HG03378 (cell line): ENCODE results near the gene ERBB4.
A peak's percentile ranks its signal among the peaks of the same experiment; 100 is the strongest.

Experiments used
- ATAC-seq: cut with Tn5 transposase; IDR thresholded peaks from one replicate; pipeline ENCODE4 v1.9.1; 2021; ENCODE audit warnings: mild to moderate bottlenecking, moderate library complexity; ENCODE audit not compliant: unreplicated experiment

Gene ERBB4

DNA sequence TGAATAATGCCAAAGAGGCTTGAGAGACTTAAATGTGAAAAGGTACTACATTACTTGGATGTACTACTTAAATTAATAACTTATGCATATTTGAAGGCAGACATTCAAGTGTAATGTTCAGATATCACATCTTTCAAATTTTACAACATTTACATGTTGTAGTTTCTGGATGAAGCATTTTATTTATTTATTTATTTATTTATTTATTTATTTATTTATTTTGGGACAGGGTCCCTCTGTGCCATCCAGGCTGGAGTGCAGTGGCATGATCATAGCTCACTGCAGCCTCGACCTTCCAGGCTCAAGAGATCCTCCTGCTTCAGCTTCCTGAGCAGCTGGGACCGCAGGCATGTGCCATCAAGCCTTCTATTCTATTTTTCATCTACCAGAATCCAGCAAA, 596.4 kb downstream of the ERBB4 start:
- ATAC-seq: no peak

DNA sequence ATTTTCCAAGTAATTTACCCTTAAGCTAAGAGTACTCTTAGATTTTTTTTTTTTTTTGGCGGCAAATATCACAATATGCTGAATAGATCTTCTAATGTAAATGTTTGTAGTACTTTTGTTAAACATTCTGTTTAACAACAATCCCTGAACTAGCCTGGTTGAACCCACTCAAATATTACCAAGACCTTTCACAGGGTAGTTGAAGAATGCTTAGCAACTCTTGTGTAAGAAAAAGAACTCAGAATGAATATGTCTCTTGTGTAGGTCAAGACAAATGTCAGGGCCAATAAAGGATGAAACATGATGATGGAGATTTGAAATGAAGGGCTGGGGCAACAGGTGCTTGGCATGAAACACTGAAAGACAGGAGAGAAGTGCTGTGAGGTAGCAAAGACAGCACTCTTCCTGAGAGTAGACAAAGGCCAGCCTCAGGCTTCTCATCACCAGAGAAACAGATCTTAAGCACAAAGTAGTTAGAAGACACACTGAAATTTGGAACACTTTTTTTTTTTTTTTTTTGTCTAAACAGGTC, 597.3 kb downstream of the ERBB4 start:
- ATAC-seq: no peak

DNA sequence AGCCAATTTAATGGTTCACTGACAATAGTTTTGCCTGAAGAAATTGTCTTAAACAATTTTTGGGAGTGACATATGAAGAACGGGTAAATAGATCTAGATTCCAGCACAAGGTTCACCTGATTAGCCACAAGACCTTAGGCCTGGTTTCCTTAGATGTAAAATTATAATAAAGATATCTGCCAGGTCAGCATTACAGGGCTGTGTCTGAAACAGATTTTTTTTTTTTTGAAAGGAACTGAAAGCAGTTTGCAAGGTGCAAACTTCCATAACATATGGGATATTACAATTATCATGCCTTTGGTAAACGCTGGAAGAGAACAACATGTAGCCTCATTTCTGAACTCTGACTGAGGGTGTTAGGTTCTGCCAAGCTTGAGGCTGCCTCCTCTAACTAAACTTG, 599.4 kb downstream of the ERBB4 start:
- no peak for ATAC-seq

DNA sequence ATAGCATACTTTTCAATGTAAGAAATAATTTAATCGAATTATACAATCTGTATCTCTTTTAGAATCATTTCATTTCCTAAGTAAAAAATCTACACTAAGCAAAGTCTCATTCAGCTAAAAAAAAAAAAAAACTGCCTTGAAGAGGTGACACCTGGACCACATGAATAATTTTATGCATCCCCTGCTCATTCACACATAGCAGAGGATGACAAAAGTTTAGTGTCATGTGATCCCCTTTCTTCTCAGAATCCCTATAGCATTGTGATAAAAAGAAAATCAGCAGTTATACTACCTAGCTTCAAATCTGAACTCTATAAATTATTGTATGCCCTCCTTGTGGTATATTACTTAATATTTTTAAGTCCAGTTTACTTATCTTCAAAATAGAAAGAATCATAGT, 603.8 kb downstream of the ERBB4 start:
- no peak for ATAC-seq

DNA sequence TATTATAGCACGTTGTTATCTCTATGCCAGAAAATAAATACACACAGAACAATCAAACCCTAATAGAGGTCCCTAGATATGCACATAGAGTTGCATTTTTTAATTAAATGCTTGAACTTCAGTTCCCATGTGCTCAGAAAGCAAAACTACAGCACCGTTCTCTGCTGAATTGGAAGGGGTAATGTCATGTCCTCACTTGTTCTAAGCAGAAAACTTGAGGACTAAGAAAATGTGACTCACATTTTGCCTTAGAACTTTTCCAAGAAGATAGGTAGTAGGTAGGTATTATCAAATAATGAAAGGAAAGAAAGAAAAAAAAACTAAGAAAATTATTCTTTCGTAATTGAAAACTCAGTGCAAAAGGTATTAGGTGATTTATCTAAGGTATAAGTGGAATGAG, 607.3 kb downstream of the ERBB4 start:
- ATAC-seq: no peak

DNA sequence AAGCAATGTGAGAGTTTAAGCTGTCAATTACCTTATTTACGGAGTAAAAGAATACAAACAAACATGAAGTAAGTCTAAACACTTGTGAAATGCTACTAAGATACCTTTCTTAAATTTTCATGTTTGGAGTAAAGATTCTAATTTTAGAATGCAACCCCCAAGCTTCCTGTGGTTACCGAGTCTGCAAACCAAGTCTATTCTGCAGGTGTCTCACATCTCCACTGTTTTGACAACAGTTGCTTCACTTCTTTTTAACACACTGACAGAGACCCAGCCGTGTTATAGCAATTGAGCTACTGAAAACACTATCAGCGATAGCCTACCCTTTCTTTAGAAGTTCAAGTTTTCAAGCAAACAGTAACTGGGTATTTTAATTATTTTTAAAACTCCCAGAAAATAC, 608.3 kb downstream of the ERBB4 start:
- peak; percentile 79 for ATAC-seq

DNA sequence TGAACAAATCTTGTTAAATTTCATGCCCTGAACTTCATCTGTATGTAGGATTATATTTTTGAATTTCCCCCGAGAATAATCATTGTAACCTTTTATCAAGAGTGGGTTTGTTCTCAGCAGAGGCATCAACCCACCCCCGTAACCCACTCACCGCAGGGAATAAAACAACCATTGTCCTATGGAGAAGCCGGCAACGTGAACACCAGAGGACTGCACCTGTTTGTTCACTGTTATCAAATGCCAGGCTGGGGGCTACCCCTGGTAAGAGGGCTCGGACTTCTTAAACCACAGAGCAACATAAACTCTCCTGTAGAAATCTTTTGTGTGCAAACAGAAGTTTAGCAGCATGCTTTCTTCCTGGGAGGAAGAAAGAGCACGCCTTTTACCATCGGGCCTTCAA, 610.4 kb downstream of the ERBB4 start:
- no peak for ATAC-seq

DNA sequence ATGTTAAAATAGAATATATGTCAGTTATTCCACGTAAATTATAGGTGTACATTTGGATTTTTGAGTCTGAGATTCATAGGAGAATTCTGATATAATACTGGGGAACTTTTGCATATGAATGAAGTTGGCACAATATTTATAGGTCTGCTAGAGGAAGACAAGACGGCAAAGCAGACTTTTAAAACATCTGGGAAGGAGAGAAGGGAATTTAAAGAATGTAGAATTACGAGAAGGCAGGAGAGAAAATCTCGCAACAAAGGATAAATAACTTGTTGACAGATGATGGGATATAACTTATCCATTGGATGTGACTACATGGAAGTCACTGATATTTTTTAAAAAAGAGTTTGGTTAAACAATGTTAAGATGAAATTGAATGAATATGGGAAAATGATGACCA, 615.6 kb downstream of the ERBB4 start:
- no peak for ATAC-seq

DNA sequence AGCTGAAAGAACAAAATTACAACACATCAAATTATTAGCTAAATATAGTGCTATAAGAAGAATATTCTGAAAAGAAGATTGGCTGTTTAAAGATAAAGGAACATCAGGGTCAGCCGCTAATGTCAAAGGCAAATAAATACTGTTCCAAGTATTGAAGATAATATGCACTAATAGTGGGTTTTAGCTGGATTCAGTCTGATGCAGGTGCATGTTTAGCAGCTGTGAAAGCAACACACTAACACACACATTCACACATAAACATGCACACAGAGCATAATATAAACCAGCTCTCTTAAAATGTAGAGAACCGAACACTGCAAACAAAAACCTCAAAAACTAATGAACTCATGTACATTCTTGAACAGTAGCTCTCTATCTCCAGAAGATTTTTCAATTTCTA, 634.6 kb downstream of the ERBB4 start:
- no peak for ATAC-seq

DNA sequence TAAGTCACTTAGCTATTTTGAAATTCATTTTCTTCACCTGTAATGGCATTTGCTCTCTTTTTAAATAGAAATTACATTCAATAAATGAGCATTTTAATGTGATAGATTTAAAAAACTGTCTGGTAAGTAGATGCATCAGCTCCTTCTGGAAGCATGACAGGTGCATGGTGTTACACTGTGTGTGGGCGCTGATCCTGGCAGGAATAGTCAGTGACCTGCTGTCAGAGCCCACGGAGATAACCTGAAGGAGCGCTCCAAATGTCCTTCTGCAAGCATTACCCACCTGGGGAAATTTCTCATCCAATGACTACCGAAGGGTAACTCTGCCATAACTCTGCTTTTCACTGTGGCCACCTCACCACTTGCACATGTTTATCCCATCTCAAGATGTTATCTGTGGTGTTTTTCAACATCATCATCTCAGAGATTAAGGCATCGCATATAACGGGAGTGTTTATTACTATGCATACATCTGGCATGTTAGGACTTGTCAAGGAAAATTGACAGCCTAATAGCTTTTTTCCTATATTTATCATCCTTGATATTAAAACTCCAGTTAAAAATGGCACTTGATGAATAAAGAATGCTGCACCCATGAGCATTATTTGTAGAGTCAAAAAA, 637.3 kb downstream of the ERBB4 start:
- ATAC-seq: no peak

DNA sequence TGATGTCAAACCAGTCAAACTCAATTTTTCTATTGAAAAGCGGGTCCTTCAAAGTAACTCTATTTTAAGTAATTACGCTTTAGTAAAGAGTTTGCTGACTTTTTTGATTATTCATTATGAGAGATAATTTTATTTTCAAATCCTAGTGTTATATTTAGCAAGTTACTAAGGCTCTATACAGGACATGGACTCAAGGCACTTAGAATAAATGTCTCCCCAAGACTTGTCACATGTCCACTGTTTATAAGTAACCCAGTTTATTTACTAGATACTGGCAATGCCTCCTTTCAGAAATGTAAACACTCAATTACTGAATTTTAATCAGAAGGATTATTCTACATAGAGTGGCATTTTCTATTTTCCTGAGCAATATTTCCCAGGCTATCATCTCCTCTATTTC, 638.1 kb downstream of the ERBB4 start:
- ATAC-seq: no peak

DNA sequence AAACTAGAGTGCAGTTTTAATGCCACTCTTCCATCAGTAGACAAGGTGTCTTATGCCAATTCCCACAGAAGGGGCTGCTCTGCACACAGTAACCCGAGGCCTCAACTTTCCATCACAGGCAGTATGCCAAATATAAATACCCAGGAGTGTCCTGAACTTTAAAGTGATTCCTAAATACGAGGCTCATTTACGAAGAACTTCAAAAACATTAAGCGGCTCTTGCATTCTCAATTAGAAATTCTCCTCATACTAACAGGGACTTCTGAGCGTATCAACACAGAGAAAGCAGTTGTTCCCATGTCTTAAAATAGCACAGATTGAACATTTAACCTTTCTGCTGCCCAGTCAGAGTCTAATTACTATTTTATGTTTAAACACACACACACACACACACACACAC, 638.6 kb downstream of the ERBB4 start:
- ATAC-seq: no peak

DNA sequence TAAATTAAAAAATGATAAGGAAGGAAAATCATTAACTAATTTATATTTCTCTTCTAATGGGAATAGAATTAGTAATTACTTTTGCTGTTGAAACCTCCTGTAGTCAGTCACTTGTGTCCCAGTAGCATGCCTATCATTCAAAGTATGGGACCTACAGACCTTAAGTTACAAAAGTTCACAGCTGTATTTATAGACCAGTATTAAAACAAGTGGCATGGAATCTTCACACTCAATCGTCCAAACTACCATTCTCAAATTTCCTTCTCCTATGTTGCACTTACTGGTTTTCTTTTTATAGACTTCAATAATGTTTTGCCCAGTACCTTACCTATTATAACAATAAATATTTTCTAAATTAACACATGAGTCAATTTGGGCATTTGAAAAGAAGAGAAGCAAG, 639.9 kb downstream of the ERBB4 start:
- ATAC-seq: no peak

DNA sequence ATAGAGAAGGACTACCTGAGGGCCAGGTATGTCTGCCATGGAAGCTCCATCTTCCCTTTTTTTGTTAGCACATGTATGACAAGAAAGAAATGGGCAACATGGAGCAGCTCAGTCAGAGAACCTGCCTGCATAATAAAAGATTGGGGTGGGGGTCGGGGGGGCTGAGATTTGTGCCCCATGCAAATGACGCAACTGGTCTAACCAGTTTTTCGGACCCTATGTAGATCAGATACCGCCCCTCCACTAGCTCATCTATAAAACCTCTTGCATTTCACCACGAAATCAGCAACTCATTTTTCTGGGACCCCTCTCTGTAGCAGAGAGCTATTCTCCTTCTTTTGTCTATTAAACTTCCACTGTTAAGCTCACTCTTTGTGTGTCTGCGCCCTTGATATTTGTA, 657.2 kb downstream of the ERBB4 start:
- ATAC-seq: no peak

DNA sequence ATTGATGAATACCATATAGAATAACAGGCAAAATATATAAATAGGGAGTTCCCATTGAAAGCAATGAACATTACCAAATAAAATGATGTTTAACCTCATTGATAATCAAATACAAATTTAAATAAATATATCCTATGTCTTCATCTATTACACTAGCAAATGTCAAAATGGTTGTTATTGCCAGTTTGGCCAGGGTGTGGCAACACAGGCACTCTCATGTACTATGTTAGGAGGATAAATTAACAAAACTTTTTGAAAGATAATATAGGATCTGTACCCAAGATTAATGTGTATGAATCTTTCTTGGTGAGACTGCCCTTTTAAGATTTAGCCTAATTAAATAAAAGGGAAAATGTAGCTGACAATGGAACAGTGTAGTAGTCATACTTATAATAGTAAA, 659.3 kb downstream of the ERBB4 start:
- ATAC-seq: no peak

DNA sequence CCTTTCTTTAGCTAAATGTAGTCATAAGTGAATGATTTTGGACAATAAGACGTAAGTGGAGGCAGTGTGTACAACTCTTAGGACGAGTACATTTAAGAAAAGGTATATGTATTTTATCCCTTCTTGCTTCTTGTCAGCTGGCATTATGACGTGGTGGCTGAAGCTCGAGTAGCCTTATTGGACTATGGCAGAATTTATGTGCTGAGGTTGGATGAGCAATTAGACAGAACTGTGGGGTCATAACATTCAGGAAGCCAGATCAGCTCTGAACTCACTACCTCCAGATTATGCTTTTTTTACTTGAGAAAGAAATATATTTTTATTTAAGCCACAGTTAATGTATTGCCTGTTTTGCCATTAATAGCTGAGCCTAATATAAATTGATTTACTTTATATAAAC, 661.5 kb downstream of the ERBB4 start:
- ATAC-seq: no peak

DNA sequence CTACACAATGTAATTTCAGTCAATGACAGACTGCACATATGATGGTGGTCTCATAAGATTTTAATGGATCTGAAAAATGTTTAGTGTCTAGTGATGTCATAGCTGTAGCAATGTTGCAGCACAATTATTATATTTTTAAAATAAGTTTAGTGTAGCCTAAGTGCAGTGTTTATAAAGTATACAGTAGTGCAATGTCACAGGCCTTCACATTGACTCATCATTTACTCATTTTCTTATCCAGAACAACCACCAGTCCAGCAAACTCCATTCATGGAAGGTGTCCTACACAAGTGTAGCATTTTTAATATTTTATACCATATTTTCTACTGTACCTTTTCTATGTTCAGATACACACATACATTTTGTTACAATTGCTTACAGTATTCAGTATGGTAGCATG, 663.1 kb downstream of the ERBB4 start:
- ATAC-seq: no peak

DNA sequence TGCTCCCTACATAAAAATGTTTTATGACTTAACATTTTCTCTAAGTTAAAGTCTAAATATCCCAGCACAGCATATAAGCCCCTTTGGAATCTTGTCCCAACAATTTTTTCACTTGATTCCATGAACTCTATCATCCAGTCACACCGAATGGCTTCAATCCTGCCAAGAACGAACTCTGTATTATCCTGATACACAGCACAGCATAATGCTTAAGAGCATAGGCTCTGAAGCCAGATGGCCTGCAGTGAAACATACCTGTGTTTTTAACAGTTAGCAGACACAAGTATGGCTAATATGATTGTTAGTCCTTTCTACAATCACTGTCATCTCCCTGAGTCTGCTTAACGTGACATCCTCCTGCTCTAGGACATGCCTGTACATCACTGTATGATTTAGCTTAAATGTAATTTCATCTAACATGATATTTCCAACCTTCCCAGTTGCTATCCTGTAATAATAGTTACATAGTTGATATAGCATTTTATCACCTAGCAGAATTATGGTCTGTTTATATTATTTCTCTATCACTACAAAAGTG, 669.5 kb downstream of the ERBB4 start:
- no peak for ATAC-seq

DNA sequence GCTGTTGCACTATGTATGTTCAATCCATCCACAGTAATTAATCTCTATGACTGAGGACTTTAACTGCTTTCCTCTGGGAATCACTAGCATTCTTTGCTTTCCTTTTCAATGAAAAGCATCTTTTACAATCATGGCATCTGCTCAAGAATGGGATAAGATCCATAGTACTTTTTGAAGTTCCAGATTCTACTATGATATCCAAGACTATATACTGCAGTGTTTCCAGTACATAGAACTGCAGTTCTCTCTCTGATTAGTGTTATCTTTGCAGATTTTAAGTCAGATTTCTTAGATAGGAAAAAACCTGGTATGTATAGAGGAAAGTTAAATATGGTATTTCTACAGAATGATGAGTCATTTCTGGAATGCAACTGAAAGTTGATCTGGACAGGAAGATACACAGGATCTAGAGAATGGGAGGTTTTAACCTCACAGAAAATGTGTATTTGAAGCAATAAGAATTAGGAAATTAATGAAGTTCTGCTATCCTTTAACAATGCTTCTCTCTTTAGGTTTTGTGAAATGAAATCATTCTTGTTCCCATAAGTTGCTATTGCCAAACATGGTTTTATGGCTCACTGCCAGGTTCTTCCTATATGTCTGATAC, 670.7 kb downstream of the ERBB4 start:
- peak; percentile 96 for ATAC-seq

DNA sequence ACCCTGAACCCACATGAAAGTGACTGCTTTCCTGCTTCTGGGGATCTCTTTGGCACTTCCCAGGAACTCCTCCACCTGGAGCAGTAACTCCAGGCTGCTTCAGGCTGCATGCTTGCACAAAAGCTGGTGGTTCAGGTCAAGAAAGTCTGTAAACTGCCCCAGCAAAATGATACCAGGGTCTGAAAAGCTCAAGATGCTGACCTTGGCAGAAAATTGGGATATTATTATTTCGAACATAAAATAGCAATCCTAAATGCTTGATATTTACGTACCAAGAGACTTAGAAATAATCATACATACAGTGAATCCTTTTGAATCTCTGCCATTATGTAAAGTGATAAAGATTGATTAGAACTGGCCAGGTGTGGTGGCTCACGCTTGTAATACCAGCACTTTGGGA, 674.3 kb downstream of the ERBB4 start:
- no peak for ATAC-seq

DNA sequence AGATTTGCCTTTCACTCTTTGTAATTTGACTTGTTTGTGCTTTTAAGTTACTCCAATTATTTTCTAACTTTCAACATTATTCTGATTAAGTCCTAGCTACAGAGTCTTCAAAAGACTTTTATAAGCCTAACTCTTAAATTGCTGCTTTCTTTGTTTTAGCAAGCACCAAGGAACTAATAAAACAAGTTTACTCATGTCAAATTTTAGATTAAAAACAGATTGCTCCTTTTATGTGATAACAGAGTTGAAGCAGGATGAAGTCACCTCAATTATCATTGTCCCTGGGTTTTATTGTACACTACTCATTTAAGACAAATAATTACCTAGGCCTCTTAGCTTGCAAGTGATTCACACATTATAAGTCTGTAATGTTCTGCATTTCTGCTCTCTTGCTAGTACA, 678.4 kb downstream of the ERBB4 start:
- ATAC-seq: no peak

DNA sequence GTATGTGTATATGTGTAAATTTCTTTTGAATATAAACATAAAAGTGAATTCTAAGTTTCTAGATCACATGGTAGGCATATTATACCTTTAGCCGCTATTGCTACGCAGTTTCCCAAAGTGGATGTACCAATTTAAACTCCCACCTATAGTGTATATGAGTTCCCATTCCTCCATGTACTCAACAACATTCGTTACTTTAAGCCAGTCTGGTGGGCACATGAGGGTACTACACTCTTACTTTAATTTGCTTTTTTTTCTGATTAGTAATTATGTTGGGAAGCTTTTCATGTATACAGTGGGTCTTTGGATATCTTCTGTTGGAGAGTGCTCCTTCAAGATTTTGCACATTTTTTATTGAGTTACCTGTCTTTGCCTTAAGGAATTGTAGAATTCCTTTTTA, 683.8 kb downstream of the ERBB4 start:
- no peak for ATAC-seq

DNA sequence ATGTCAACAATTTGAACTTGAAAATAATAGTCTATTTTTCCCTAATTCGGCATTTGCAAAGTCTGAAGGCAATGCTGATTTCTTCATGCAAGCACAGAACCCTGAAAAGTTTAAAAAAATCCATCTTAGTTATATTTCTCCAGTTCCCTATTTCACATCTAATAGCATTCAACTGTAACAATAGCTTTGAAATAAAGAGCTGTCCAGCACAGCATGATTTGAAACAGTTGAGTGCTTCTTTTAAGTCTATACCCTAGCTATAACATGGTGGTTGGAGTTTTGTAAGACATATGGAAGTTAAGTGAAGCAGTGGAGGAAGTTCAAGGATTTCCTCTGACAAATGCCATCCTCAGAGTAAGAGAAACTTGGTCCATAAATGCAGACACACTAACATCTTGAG, 691.9 kb downstream of the ERBB4 start:
- ATAC-seq: no peak
